SK-N-DZ (cell line): ENCODE data around the gene MICAL3.

Experiments
- small RNA-seq, 2 experiments: library from RNA; depleted of rRNA; stranded (forward); fragments of <200 nt; gene quantifications; one replicate each; pipeline ENCODE3, GENCODE V24; 2014

MICAL3 gene

Small RNA genes lying within 50 kb of the gene (small RNA-seq; reads per million reads assigned to genes)
- gene MIR3198-1 = 0 reads per million in 2 experiments
- 0 reads per million in 2 experiments for gene MIR648
